ENCODE measurements around the gene ANXA2R.
A peak's percentile ranks its signal among the peaks of the same experiment; 100 is the strongest.

ANXA2R gene

GRCh38 chr5:43000914-43001313 is 39.2 kb downstream of the ANXA2R start:
- peaks cover 30 to 36% of the 10 kb centered on the region in 2 donors for H3K27me3 ChIP-seq (ENCODE audit: control insufficient read depth in 1 of 2, insufficient read depth in 2 of 2, low read length in 2 of 2)
- no peak overlapping the region for H3K27ac ChIP-seq (ENCODE audit: low read depth, low read length)
- H3K9me3 ChIP-seq (ENCODE audit: control insufficient read depth in 1 of 2, low read length in 2 of 2) = no peaks in the 10 kb centered on the region
- no peaks in the 10 kb centered on the region for H3K36me3 ChIP-seq (ENCODE audit: control insufficient read depth in 1 of 2, insufficient read depth in 2 of 2, low read length in 2 of 2)
- no peaks in the 10 kb centered on the region for H3K4me1 ChIP-seq (ENCODE audit: control insufficient read depth in 1 of 2, insufficient read depth in 2 of 2, low read length in 2 of 2)
- no peak overlapping the region for H3K4me3 ChIP-seq (ENCODE audit: low read depth in 1 of 2, low read length in 2 of 2)
- no peak overlapping the region for H3K9ac ChIP-seq (ENCODE audit: low read depth in 1 of 2, low read length in 2 of 2)

- H3K27ac ChIP-seq (ENCODE audit: low read depth, low read length) = peak overlapping the region; percentile 7
- peaks cover 33 to 40% of the 10 kb centered on the region in 2 donors for H3K27me3 ChIP-seq (ENCODE audit: control insufficient read depth in 1 of 2, insufficient read depth in 2 of 2, low read length in 2 of 2)
Measured at GRCh38 chr5:43000111-43000840, 39.8 kb downstream of the ANXA2R start.

GRCh38 chr5:42995360-42995751 is 44.8 kb downstream of the ANXA2R start:
- H3K4me3 ChIP-seq (ENCODE audit: low read depth in 1 of 2, low read length in 2 of 2) = peak overlapping the region; percentile 37 to 57
- H3K36me3 ChIP-seq (ENCODE audit: control insufficient read depth in 1 of 2, insufficient read depth in 2 of 2, low read length in 2 of 2) = no peaks in the 10 kb centered on the region

More at GRCh38 chr5:43000111-43000840, 39.8 kb downstream of the ANXA2R start:
- Histone ChIP-seq H3K9me3 (ENCODE audit: control insufficient read depth in 1 of 2, low read length in 2 of 2) (no peaks in the 10 kb centered on the region), H3K4me3 (ENCODE audit: low read depth in 1 of 2, low read length in 2 of 2) (peak overlapping the region in 1 of 2 donors; percentile 23), H3K9ac (ENCODE audit: low read depth in 1 of 2, low read length in 2 of 2) (no peak overlapping the region), H3K4me1 (ENCODE audit: control insufficient read depth in 1 of 2, insufficient read depth in 2 of 2, low read length in 2 of 2) (no peaks in the 10 kb centered on the region), H3K36me3 (ENCODE audit: control insufficient read depth in 1 of 2, insufficient read depth in 2 of 2, low read length in 2 of 2) (no peaks in the 10 kb centered on the region)

GRCh38 chr5:42994555-42995359 is 45.4 kb downstream of the ANXA2R start:
- peak overlapping the region; percentile 37 to 57 for H3K4me3 ChIP-seq (ENCODE audit: low read depth in 1 of 2, low read length in 2 of 2)
- peaks cover 35 to 41% of the 10 kb centered on the region in 2 donors for H3K27me3 ChIP-seq (ENCODE audit: control insufficient read depth in 1 of 2, insufficient read depth in 2 of 2, low read length in 2 of 2)
- H3K9me3 ChIP-seq (ENCODE audit: control insufficient read depth in 1 of 2, low read length in 2 of 2) = no peaks in the 10 kb centered on the region
- H3K27ac ChIP-seq (ENCODE audit: low read depth, low read length) = peak overlapping the region; percentile 53
- H3K4me1 ChIP-seq (ENCODE audit: control insufficient read depth in 1 of 2, insufficient read depth in 2 of 2, low read length in 2 of 2) = peaks cover 4 to 7% of the 10 kb centered on the region in 2 donors
- H3K36me3 ChIP-seq (ENCODE audit: control insufficient read depth in 1 of 2, insufficient read depth in 2 of 2, low read length in 2 of 2) = no peaks in the 10 kb centered on the region
- H3K9ac ChIP-seq (ENCODE audit: low read depth in 1 of 2, low read length in 2 of 2) = peak overlapping the region; percentile 22 to 46

More at GRCh38 chr5:42995360-42995751, 44.8 kb downstream of the ANXA2R start:
- Histone ChIP-seq H3K9me3 (ENCODE audit: control insufficient read depth in 1 of 2, low read length in 2 of 2) (no peaks in the 10 kb centered on the region), H3K27ac (ENCODE audit: low read depth, low read length) (no peak overlapping the region), H3K4me1 (ENCODE audit: control insufficient read depth in 1 of 2, insufficient read depth in 2 of 2, low read length in 2 of 2) (peaks cover 4 to 7% of the 10 kb centered on the region in 2 donors), H3K27me3 (ENCODE audit: control insufficient read depth in 1 of 2, insufficient read depth in 2 of 2, low read length in 2 of 2) (peaks cover 40 to 46% of the 10 kb centered on the region in 2 donors), H3K9ac (ENCODE audit: low read depth in 1 of 2, low read length in 2 of 2) (peak overlapping the region in 1 of 2 donors; percentile 46)

GRCh38 chr5:42994246-42994554 is 45.9 kb downstream of the ANXA2R start:
- H3K9ac ChIP-seq (ENCODE audit: low read depth in 1 of 2, low read length in 2 of 2) = peak overlapping the region; percentile 22 to 62

GRCh38 chr5:42993516-42994245 is 46.4 kb downstream of the ANXA2R start:
- H3K36me3 ChIP-seq (ENCODE audit: control insufficient read depth in 1 of 2, insufficient read depth in 2 of 2, low read length in 2 of 2) = no peaks in the 10 kb centered on the region
- H3K4me1 ChIP-seq (ENCODE audit: control insufficient read depth in 1 of 2, insufficient read depth in 2 of 2, low read length in 2 of 2) = peaks cover 4 to 7% of the 10 kb centered on the region in 2 donors
- H3K27me3 ChIP-seq (ENCODE audit: control insufficient read depth in 1 of 2, insufficient read depth in 2 of 2, low read length in 2 of 2) = peaks cover 26 to 34% of the 10 kb centered on the region in 2 donors
- H3K27ac ChIP-seq (ENCODE audit: low read depth, low read length) = peak overlapping the region; percentile 67
- H3K9me3 ChIP-seq (ENCODE audit: control insufficient read depth in 1 of 2, low read length in 2 of 2) = no peaks in the 10 kb centered on the region
- peak overlapping the region; percentile 9 to 62 for H3K9ac ChIP-seq (ENCODE audit: low read depth in 1 of 2, low read length in 2 of 2)
- peak overlapping the region; percentile 55 to 57 for H3K4me3 ChIP-seq (ENCODE audit: low read depth in 1 of 2, low read length in 2 of 2)

More at GRCh38 chr5:42994246-42994554, 45.9 kb downstream of the ANXA2R start:
- peak overlapping the region; percentile 55 to 57 for H3K4me3 ChIP-seq (ENCODE audit: low read depth in 1 of 2, low read length in 2 of 2)
- peak overlapping the region; percentile 67 for H3K27ac ChIP-seq (ENCODE audit: low read depth, low read length)
- no peaks in the 10 kb centered on the region for H3K9me3 ChIP-seq (ENCODE audit: control insufficient read depth in 1 of 2, low read length in 2 of 2)
- H3K27me3 ChIP-seq (ENCODE audit: control insufficient read depth in 1 of 2, insufficient read depth in 2 of 2, low read length in 2 of 2) = peaks cover 30 to 36% of the 10 kb centered on the region in 2 donors
- H3K4me1 ChIP-seq (ENCODE audit: control insufficient read depth in 1 of 2, insufficient read depth in 2 of 2, low read length in 2 of 2) = peaks cover 4 to 7% of the 10 kb centered on the region in 2 donors
- H3K36me3 ChIP-seq (ENCODE audit: control insufficient read depth in 1 of 2, insufficient read depth in 2 of 2, low read length in 2 of 2) = no peaks in the 10 kb centered on the region

DNA sequence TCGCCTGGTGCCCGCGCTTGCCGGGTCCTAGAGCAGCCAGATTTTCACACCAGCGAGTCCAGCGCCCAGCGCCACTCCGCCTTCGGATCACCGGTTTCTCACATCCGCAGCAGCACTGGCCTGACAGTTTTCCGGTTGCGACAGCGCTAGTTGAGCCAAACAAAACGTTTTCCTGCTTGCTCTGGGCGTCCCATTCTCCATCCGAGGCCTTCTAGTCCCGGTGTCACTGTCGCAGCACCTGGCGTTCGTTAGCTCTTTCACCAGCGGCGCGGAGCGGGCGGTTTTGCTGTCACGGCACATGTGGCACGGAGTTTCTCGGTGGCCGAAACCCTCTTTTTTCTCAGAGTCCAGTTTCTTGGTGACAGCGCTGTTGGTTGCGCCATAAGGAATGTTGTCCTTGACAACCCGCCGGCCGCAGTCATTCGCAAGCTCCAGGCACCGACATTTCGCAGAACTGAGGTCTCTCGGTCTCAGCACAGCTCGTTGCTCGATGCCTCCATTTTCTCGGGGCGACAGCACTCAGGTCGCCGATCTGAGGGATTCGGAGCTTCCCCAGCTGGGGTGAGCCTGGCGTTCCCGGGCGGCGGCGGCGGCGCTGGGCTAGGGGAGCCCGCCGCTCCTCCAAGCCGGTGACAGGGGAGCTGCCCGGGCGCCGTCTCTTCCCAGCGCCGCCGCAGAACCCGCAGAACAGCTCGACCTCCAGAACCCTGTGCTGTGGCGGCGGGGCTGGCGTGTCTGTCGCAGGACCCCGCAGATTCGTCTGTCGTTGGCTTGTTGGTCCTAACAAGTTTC is 47.8 kb downstream of the ANXA2R start:
- no peaks in the 10 kb centered on the region for H3K9me3 ChIP-seq (ENCODE audit: control insufficient read depth in 1 of 2, low read length in 2 of 2)
- H3K27me3 ChIP-seq (ENCODE audit: control insufficient read depth in 1 of 2, insufficient read depth in 2 of 2, low read length in 2 of 2) = peaks cover 21 to 30% of the 10 kb centered on the region in 2 donors

GRCh38 chr5:42991404-42992087 is 48.6 kb downstream of the ANXA2R start:
- peaks cover 21 to 30% of the 10 kb centered on the region in 2 donors for H3K27me3 ChIP-seq (ENCODE audit: control insufficient read depth in 1 of 2, insufficient read depth in 2 of 2, low read length in 2 of 2)
- H3K27ac ChIP-seq (ENCODE audit: low read depth, low read length) = peak overlapping the region; percentile 90
- peak overlapping the region; percentile 77 to 78 for H3K4me3 ChIP-seq (ENCODE audit: low read depth in 1 of 2, low read length in 2 of 2)
- no peaks in the 10 kb centered on the region for H3K9me3 ChIP-seq (ENCODE audit: control insufficient read depth in 1 of 2, low read length in 2 of 2)
- H3K4me1 ChIP-seq (ENCODE audit: control insufficient read depth in 1 of 2, insufficient read depth in 2 of 2, low read length in 2 of 2) = peaks cover 4 to 7% of the 10 kb centered on the region in 2 donors
- H3K9ac ChIP-seq (ENCODE audit: low read depth in 1 of 2, low read length in 2 of 2) = peak overlapping the region; percentile 82 to 86
- no peaks in the 10 kb centered on the region for H3K36me3 ChIP-seq (ENCODE audit: control insufficient read depth in 1 of 2, insufficient read depth in 2 of 2, low read length in 2 of 2)

More for the DNA sequence above, 47.8 kb downstream of the ANXA2R start:
- Histone ChIP-seq H3K4me1 (ENCODE audit: control insufficient read depth in 1 of 2, insufficient read depth in 2 of 2, low read length in 2 of 2) (peaks cover 4 to 7% of the 10 kb centered on the region in 2 donors), H3K9ac (ENCODE audit: low read depth in 1 of 2, low read length in 2 of 2) (peak overlapping the region; percentile 82 to 86), H3K36me3 (ENCODE audit: control insufficient read depth in 1 of 2, insufficient read depth in 2 of 2, low read length in 2 of 2) (no peaks in the 10 kb centered on the region), H3K27ac (ENCODE audit: low read depth, low read length) (peak overlapping the region; percentile 90), H3K4me3 (ENCODE audit: low read depth in 1 of 2, low read length in 2 of 2) (peak overlapping the region; percentile 77 to 78)

DNA sequence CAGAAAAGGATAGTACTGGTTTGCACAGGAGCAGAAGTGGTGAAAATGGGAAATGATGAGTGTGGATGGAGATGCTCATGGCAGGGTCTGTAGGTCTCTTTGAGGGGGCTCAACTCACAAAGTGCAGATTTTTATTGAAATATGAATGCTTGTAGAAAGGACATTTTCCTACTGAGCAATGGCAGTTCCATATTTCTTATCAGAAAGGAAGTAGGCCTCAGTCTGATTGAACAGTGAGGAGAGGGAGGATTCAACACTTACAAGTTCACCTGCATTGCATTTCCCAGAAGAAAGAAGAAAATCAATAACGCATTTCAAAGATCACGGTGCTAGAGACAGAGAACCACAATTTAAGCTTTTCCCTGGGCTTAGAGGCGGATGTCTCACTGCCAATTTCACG is 49.2 kb downstream of the ANXA2R start:
- Histone ChIP-seq H3K27me3 (ENCODE audit: control insufficient read depth in 1 of 2, insufficient read depth in 2 of 2, low read length in 2 of 2) (peaks cover 21 to 27% of the 10 kb centered on the region in 2 donors), H3K9ac (ENCODE audit: low read depth in 1 of 2, low read length in 2 of 2) (peak overlapping the region; percentile 82 to 86), H3K9me3 (ENCODE audit: control insufficient read depth in 1 of 2, low read length in 2 of 2) (no peaks in the 10 kb centered on the region), H3K4me3 (ENCODE audit: low read depth in 1 of 2, low read length in 2 of 2) (peak overlapping the region; percentile 77 to 78), H3K27ac (ENCODE audit: low read depth, low read length) (no peak overlapping the region), H3K4me1 (ENCODE audit: control insufficient read depth in 1 of 2, insufficient read depth in 2 of 2, low read length in 2 of 2) (peaks cover 4 to 7% of the 10 kb centered on the region in 2 donors), H3K36me3 (ENCODE audit: control insufficient read depth in 1 of 2, insufficient read depth in 2 of 2, low read length in 2 of 2) (no peaks in the 10 kb centered on the region)

Measured in duodenal mucosa (tissue), 2 donors.